GM18951 (cell line): ENCODE data around the gene IL31.
"Not testable (repeated sequence)": the region's sequence is repeated elsewhere in the genome, so short reads cannot be mapped to it uniquely, and the experiment has no call there.

Source experiments
- POLR2A ChIP-seq: IDR thresholded peaks from 4 replicates; pipeline ENCODE4 v1.6.1; 2011; ENCODE audit warnings: mild to moderate bottlenecking; ENCODE audit not compliant: insufficient read length, insufficient read depth; ENCODE audit errors: extremely low read depth
- in situ Hi-C: fragments of 300-500 bp; cut with MboI; formaldehyde crosslinking; loops from one replicate; pipeline ENCODE4 v1.12.0; 2022; ENCODE audit warnings: low sequenced_read_pairs, mixed read lengths, inconsistent platforms; ENCODE audit not compliant: unreplicated experiment

IL31 gene

GRCh38 chr12:122184517-122184916 is 10.5 kb upstream of the IL31 start:
- in situ Hi-C loops = no loop called here

GRCh38 chr12:122183588-122183940 is 9.5 kb upstream of the IL31 start:
- in situ Hi-C loops = no loop called here
- TF ChIP-seq POLR2A = no peak

More at GRCh38 chr12:122184517-122184916, 10.5 kb upstream of the IL31 start:
- TF ChIP-seq POLR2A = no peak

- no peak for TF ChIP-seq POLR2A
- in situ Hi-C loops = no loop called here
Measured at GRCh38 chr12:122182887-122183587, 9.0 kb upstream of the IL31 start, which contains the start of gene LRRC43. Gene LRRC43 (plus strand): TSS chr12:122183123. CDS start chr12:122183145, 22 bp downstream.

GRCh38 chr12:122176473-122176872 is 2.5 kb upstream of the IL31 start:
- in situ Hi-C loops = not testable (repeated sequence)

GRCh38 chr12:122172262-122172939 is 1.6 kb downstream of the IL31 start:
- TF ChIP-seq POLR2A = no peak

GRCh38 chr12:122171399-122171798 is 2.6 kb downstream of the IL31 start:
- in situ Hi-C loops = no loop called here
- no peak for TF ChIP-seq POLR2A

More at GRCh38 chr12:122172262-122172939, 1.6 kb downstream of the IL31 start:
- in situ Hi-C loops = no loop called here

- in situ Hi-C loops = no loop called here
Measured at GRCh38 chr12:122168492-122168891, 5.5 kb downstream of the IL31 start.

GRCh38 chr12:122167356-122167925 is 6.6 kb downstream of the IL31 start:
- in situ Hi-C loops = no loop called here
- no peak for TF ChIP-seq POLR2A

More at GRCh38 chr12:122168492-122168891, 5.5 kb downstream of the IL31 start:
- no peak for TF ChIP-seq POLR2A

- TF ChIP-seq POLR2A = no peak
- in situ Hi-C loops = no loop called here
Measured at GRCh38 chr12:122166422-122167349, 7.3 kb downstream of the IL31 start.

- in situ Hi-C loops = no loop called here
- no peak for TF ChIP-seq POLR2A
Measured at GRCh38 chr12:122162976-122163375, 11.0 kb downstream of the IL31 start.

- in situ Hi-C loops = no loop called here
- TF ChIP-seq POLR2A = no peak
Measured at GRCh38 chr12:122161682-122162081, 12.3 kb downstream of the IL31 start.

GRCh38 chr12:122160761-122161160 is 13.3 kb downstream of the IL31 start:
- in situ Hi-C loops = no loop called here
- no peak for TF ChIP-seq POLR2A

- TF ChIP-seq POLR2A = no peak
- in situ Hi-C loops = no loop called here
Measured at GRCh38 chr12:122159882-122160281, 14.1 kb downstream of the IL31 start.

GRCh38 chr12:122158700-122159285 is 15.2 kb downstream of the IL31 start:
- no peak for TF ChIP-seq POLR2A
- in situ Hi-C loops = no loop called here
